ENCODE results near the gene SLC1A5.

- no peak for TF ChIP-seq MYC (IDR thresholded peaks at IDR 0.05; ENCODE audit: low read depth, low read length)
- no peak for TF ChIP-seq EZH2 (IDR thresholded peaks at IDR 0.05; ENCODE audit: borderline replicate concordance, low read depth, low read length, severe bottlenecking)
- no peak for TF ChIP-seq POLR2A (IDR thresholded peaks at IDR 0.05; ENCODE audit: low read depth, low read length)
- peak; percentile 98 to 99 for TF ChIP-seq CTCF (IDR thresholded peaks at IDR 0.05; ENCODE audit: extremely low read depth in 1 of 2, insufficient read depth in 1 of 2, low read depth in 1 of 2, low read length in 2 of 2)
- no peak for TF ChIP-seq POLR2AphosphoS5 (IDR thresholded peaks at IDR 0.05; ENCODE audit: insufficient read depth, low read depth, low read length)
- no peak for TF ChIP-seq JUN (IDR thresholded peaks at IDR 0.05; ENCODE audit: borderline replicate concordance, insufficient read depth, insufficient read length, low read depth)
- TF ChIP-seq FOS (IDR thresholded peaks at IDR 0.05; ENCODE audit: borderline replicate concordance, insufficient read depth, low read length): no peak
These were observed 59.6 kb downstream of the SLC1A5 start for GRCh38 chr19:46728693-46729339.

Data from endothelial cell of umbilical vein (primary cell).